Epithelial cell of esophagus (primary cell): Measurements from ENCODE around the gene ARHGAP33.

Experiments used
- DNase-seq: peaks from one replicate; pipeline ENCODE4 v3.0.0; 2010; ENCODE audit warnings: low read depth
- H3K4me3 ChIP-seq: 2 replicates; pipeline ENCODE4 v1.5.1; 2011; ENCODE audit warnings: mild to moderate bottlenecking, low read length, control low read depth
- TF ChIP-seq, protein P1 (sequence below): IDR thresholded peaks from 2 replicates; pipeline ENCODE4 v1.5.1; 2011; ENCODE audit warnings: low read depth, mild to moderate bottlenecking, low read length, control low read depth, inconsistent platforms; ENCODE audit not compliant: insufficient read depth; ENCODE audit errors: missing control alignments

Gene ARHGAP33

DNA sequence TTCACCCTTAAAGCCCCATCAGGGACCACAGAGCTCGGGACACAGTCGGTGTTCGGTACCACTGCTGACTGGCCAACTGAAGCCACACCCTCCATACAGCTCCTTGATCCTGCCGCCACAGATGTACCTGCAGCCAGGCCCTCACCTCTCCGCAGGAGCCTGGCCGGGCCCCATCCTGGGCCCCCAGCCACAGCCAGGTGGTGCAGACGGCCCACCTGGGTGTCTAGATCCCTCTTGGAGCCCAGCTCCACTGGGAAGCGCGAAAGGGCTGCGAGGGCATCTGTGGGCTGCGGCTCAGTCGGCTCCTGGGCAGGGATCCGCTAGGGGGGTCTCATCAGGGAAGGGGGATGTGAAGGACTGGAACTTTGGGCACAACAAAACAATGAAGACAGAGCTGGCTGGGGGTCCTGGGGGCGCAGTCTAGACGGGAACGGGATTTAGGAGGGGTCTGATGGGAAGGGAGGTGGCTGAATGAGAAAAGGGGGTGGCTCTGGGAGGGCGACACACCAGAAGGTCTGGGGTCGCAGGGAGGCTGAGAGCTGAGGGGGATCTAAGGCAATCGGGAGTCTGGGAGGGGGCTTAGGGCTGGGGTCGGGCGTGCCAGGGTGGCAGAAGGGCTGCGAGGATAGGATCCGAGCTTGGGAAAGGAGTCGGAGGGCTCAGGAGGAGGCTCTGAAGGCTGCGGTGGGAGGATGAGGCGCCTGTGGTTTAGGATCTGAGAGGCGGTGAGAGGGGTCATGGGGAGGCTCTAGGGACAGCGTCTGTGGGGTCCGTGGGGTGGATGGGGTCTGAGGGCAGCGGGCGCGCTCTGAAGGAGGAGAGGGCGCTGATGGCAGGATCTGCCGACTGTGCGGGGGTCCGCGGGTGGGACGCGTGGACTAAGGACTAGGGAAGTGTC, 21.5 kb downstream of the ARHGAP33 start:
- H3K4me3 ChIP-seq = no peak overlapping the region
- no peak for DNase-seq
- TF ChIP-seq, protein P1, sequence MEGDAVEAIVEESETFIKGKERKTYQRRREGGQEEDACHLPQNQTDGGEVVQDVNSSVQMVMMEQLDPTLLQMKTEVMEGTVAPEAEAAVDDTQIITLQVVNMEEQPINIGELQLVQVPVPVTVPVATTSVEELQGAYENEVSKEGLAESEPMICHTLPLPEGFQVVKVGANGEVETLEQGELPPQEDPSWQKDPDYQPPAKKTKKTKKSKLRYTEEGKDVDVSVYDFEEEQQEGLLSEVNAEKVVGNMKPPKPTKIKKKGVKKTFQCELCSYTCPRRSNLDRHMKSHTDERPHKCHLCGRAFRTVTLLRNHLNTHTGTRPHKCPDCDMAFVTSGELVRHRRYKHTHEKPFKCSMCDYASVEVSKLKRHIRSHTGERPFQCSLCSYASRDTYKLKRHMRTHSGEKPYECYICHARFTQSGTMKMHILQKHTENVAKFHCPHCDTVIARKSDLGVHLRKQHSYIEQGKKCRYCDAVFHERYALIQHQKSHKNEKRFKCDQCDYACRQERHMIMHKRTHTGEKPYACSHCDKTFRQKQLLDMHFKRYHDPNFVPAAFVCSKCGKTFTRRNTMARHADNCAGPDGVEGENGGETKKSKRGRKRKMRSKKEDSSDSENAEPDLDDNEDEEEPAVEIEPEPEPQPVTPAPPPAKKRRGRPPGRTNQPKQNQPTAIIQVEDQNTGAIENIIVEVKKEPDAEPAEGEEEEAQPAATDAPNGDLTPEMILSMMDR = no peak

DNA sequence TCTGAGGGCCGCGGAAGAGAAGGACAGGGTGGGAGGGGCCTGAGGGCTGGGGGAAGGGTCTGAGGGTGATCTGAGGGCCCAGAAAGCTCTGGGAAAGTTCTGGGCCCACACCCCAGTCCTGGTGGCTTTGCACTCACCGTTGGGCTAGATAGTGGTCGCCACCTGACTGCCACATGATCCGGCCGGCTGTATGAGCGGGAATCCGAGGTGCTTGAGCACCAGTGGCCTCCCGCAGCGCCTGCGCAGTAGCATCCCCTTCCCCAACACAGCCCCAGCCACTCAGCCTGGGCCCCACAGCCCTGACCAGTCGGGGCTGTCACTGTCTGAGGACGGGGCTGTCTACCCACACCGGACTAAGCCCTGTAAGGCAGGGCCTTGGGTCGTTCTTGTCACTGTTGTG, 22.3 kb downstream of the ARHGAP33 start:
- no peak overlapping the region for H3K4me3 ChIP-seq

DNA sequence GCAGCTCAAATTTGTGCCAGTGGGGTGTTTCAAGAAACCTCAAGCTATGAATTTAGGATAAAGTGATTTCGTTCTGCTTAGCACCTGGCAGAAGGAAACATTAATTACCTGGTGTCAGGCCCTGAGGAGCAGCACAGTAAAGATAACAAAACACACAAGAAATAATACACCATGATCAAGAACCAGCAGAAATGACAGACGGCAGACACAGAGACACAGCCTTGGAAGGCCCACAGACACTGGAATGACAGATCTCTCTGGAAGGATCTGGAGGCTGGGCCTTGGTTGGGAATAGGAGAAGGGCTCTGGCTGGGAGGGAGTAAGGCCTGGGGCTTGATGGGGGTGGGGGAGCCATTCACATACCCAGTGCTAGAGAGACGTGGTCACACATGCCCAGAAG, 26.5 kb downstream of the ARHGAP33 start:
- DNase-seq = no peak
- H3K4me3 ChIP-seq = no peak overlapping the region
- TF ChIP-seq, protein P1 = no peak

More for the DNA sequence above, 22.3 kb downstream of the ARHGAP33 start:
- DNase-seq = no peak
- TF ChIP-seq, protein P1 = no peak

DNA sequence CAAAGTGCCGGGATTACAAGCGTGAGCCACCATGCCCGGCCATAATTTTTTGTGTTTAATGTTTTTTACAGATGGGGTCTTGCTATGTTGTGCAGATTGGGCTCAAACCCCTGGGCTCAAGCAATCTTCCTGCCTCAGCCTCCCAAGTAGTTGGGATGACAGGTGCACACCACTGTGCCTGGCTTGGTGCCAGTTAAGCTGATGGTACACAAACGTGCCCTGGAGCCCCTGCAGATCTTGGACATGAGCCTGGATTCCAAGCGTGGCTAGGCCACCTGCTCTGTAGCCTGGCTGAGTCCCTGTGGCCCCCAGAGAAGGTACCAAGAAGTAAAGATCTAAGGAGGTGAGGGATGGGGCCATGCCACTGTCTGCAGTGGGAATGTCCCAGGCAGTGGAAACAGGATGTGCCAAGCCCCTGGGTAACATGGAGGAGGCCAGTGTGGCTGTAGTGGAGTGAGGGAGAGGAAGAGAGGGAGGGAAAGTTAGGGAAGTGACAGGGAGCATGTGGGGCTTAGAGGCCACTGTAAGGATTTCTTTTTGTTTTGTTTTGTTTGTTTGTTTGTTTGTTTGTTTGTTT, 30.2 kb downstream of the ARHGAP33 start:
- no peak overlapping the region for H3K4me3 ChIP-seq
- DNase-seq = no peak
- TF ChIP-seq, protein P1 = no peak

DNA sequence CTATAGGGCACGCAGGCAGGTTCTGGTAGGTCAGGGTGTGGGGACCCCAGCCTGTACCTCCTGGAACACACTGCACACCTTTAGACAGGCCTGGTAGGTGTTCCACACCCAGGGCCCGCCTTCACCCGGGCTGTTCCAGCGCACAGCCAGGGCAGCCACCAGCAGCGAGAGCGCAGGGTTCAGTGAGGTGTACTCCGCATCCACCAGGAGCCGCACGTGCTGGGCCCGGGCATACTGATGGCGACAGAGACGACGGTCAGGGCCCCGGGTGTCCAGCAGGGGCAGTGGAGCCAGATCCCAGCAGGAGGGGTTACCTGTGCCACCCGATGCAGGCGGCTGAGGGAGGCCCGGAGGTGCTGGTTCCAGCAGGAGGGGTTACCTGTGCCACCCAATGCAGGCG, 31.2 kb downstream of the ARHGAP33 start:
- no peak for DNase-seq
- no peak overlapping the region for H3K4me3 ChIP-seq
- TF ChIP-seq, protein P1 = no peak

DNA sequence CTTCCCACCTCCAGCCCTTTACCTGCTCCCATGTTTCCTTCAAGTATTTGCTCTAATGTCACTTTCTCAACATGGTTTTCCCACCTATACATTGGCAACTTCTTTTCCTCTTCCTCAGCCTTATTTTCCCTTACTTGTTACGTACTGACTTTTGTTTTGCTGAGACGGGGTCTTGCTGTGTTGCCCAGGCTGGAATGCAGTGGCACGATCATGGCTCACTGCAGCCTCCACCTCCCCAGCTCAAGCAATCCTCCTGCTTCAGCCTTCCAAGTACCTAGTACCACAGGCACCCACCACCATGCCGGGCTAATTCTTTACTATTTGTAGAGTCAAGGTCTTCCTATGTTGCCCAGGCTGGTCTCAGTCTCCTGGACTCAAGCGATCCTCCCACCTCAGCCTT, 32.3 kb downstream of the ARHGAP33 start:
- H3K4me3 ChIP-seq = no peak overlapping the region
- no peak for DNase-seq
- TF ChIP-seq, protein P1 = no peak
